Fibroblast of lung (primary cell): ENCODE data around the gene DLG2. TPM values are rescaled to one million over a fixed set of nuclear protein-coding genes. Genes with fewer than 3 reads are reported as not detected.

Experiments used
- DNase-seq, 2 donors: peaks; one replicate each; pipeline versions ENCODE4 v3.0.0 to v3.0.0-alpha.2; 2010; ENCODE audit warnings: low read depth in 2 of 2
- H2AFZ ChIP-seq: 2 replicates; pipeline ENCODE4 v1.5.1; 2012; ENCODE audit warnings: low read length, control low read depth, inconsistent platforms
- H3K27ac ChIP-seq: 2 replicates; pipeline ENCODE4 v1.5.1; 2011; ENCODE audit warnings: low read length, control low read depth; ENCODE audit not compliant: insufficient read depth
- H3K27me3 ChIP-seq: 2 replicates; pipeline ENCODE4 v1.5.1; 2011; ENCODE audit warnings: mild to moderate bottlenecking, low read length; ENCODE audit not compliant: control insufficient read depth, insufficient read depth
- H3K36me3 ChIP-seq: 2 replicates; pipeline ENCODE4 v1.5.1; 2011; ENCODE audit warnings: low read length; ENCODE audit not compliant: control insufficient read depth, insufficient read depth
- H3K4me1 ChIP-seq: 2 replicates; pipeline ENCODE4 v1.5.1; 2011; ENCODE audit warnings: low read length; ENCODE audit not compliant: control insufficient read depth, insufficient read depth; ENCODE audit errors: extremely low read depth
- H3K4me2 ChIP-seq: 2 replicates; pipeline ENCODE4 v1.5.1; 2011; ENCODE audit warnings: low read length, control low read depth; ENCODE audit not compliant: insufficient read depth; ENCODE audit errors: extremely low read depth
- H3K4me3 ChIP-seq, 4 experiments: fragments of 200-600 bp in 1 of 4; sonication (generic) in 1 of 4; replicated peaks in 1 of 4; 2 replicates each; pipeline ENCODE4 v1.5.1; 2011 to 2016; ENCODE audit warnings: low read length in 4 of 4, low read depth in 3 of 4, mild to moderate bottlenecking in 3 of 4, control low read depth in 2 of 4, inconsistent platforms in 1 of 4, mixed read lengths in 1 of 4; ENCODE audit not compliant: insufficient read depth in 1 of 4; ENCODE audit errors: control extremely low read depth in 1 of 4
- H3K79me2 ChIP-seq: 2 replicates; pipeline ENCODE4 v1.5.1; 2012; ENCODE audit warnings: mild to moderate bottlenecking, low read length, inconsistent platforms; ENCODE audit not compliant: control insufficient read depth, insufficient read depth
- H3K9ac ChIP-seq: 2 replicates; pipeline ENCODE4 v1.5.1; 2011; ENCODE audit warnings: mild to moderate bottlenecking, low read length, control low read depth; ENCODE audit not compliant: insufficient read depth
- H3K9me3 ChIP-seq: 2 replicates; pipeline ENCODE4 v1.5.1; 2012; ENCODE audit warnings: low read depth, low read length; ENCODE audit not compliant: control insufficient read depth, insufficient read depth
- H4K20me1 ChIP-seq: 2 replicates; pipeline ENCODE4 v1.5.1; 2011; ENCODE audit warnings: low read length; ENCODE audit not compliant: control insufficient read depth, insufficient read depth; ENCODE audit errors: extremely low read depth
- EZH2 ChIP-seq: IDR thresholded peaks from 2 replicates; pipeline ENCODE4 v1.5.1; 2012; ENCODE audit warnings: low read length, control low read depth, mild to moderate bottlenecking; ENCODE audit errors: missing control alignments
- polyA plus RNA-seq, 2 donors: library from polyadenylated mRNA; depleted of rRNA in 1 of 2; stranded (reverse) in 1 of 2; unstranded in 1 of 2; fragments of >200 nt; gene quantifications; 2 replicates each; pipeline ENCODE4 v1.2.1, GENCODE V29; 2011 to 2012; ENCODE audit warnings: missing spikeins in 1 of 2
- total RNA-seq: library from RNA; depleted of rRNA; stranded (reverse); fragments of >200 nt; gene quantifications from 2 replicates; pipeline ENCODE4 v1.2.1, GENCODE V29; 2014
- TF ChIP-seq, protein P1 (sequence below), 2 donors: IDR thresholded peaks in 1 of 2; conservative IDR thresholded peaks in 1 of 2; 1 replicate in 1 of 2; 2 replicates in 1 of 2; pipeline ENCODE4 v1.5.1; 2011 to 2012; ENCODE audit warnings: low read length in 2 of 2, control low read depth in 1 of 2, inconsistent platforms in 1 of 2, low read depth in 1 of 2, mild to moderate bottlenecking in 1 of 2

The DLG2 gene
- total and polyA plus RNA-seq, 2 donors (not counting 1 experiment from before 2014, with no cell fraction given) = 0.77 to 2.3 TPM

DNA sequence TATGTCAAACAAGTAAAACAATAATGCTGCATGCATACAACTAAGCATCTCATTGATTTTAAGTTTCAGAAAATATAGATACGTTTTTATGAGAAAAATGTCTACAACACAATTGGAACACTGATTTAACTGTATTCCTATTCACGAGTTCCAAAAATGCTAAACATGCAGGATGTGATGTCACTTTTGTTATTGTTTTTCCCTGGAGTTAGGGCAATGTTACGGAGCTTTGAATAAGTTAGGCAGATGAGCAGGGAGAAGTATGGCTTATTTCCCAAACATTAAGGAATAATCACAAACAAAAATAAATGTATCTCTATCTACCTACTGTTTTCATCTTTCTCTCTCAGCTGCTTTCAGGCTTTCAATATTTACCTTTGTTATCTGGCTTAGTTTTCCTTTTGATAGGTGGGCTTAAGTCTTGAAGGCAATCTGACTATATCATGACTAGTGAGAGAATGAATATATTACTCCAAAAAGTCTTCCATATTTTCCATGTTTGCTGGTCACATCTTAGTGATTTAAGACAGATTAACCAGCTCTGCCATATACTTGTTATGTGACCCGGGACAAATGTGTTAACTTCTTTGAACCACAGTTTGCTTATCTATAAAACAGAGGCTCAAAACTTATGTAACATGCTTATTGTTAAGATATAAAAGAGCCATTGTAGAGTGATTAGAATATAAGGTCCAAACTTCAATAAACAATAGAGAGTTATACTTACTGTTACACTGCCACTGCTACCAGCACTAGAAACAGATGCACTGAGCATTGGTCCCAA lies 1486.6 kb downstream of the DLG2 start:
- DNase-seq = no peak
- Histone ChIP-seq H3K79me2 (no peaks in the 10 kb centered on the region), H3K9me3 (no peaks in the 10 kb centered on the region), H3K27me3 (no peaks in the 10 kb centered on the region), H3K4me3 (no peak overlapping the region), H3K27ac (no peak overlapping the region), H3K4me1 (no peaks in the 10 kb centered on the region), H3K4me2 (no peak overlapping the region), H2AFZ (no peak overlapping the region), H3K9ac (no peak overlapping the region), H3K36me3 (no peaks in the 10 kb centered on the region), H4K20me1 (no peaks in the 10 kb centered on the region)
- TF ChIP-seq EZH2 = no peak
- TF ChIP-seq, protein P1, sequence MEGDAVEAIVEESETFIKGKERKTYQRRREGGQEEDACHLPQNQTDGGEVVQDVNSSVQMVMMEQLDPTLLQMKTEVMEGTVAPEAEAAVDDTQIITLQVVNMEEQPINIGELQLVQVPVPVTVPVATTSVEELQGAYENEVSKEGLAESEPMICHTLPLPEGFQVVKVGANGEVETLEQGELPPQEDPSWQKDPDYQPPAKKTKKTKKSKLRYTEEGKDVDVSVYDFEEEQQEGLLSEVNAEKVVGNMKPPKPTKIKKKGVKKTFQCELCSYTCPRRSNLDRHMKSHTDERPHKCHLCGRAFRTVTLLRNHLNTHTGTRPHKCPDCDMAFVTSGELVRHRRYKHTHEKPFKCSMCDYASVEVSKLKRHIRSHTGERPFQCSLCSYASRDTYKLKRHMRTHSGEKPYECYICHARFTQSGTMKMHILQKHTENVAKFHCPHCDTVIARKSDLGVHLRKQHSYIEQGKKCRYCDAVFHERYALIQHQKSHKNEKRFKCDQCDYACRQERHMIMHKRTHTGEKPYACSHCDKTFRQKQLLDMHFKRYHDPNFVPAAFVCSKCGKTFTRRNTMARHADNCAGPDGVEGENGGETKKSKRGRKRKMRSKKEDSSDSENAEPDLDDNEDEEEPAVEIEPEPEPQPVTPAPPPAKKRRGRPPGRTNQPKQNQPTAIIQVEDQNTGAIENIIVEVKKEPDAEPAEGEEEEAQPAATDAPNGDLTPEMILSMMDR (conservative IDR thresholded peaks at IDR 0.05 in 1 of 2, IDR thresholded peaks at IDR 0.05 in 1 of 2; ENCODE audit: low read depth in 1 of 2, low read length in 2 of 2) = no peak

DNA sequence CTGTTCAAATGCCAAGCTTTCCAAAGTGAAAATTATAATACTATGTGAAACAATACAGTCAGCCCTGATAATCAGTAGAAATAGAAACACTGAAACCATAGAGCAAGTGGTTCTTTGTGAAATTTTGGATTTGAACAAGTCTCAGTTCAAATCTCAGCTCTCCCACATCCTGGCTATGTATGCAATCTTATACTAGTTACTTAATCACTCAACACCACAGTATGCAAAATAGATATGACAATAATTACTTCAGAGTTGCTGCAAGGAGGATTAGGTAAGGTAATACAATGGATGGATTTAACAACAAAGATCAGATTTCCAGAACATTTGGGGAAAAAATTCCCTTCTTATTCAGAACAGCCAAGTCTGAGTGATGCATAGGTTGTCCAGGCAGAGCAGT lies 1489.2 kb downstream of the DLG2 start:
- Histone ChIP-seq H3K4me3 (no peak overlapping the region), H4K20me1 (no peaks in the 10 kb centered on the region), H3K4me2 (no peak overlapping the region), H3K79me2 (no peaks in the 10 kb centered on the region), H3K9ac (no peak overlapping the region), H3K9me3 (no peaks in the 10 kb centered on the region), H2AFZ (no peak overlapping the region), H3K27ac (no peak overlapping the region), H3K4me1 (no peaks in the 10 kb centered on the region), H3K36me3 (no peaks in the 10 kb centered on the region), H3K27me3 (no peaks in the 10 kb centered on the region)
- no peak for DNase-seq
- TF ChIP-seq EZH2 = no peak
- TF ChIP-seq, protein P1 (conservative IDR thresholded peaks at IDR 0.05 in 1 of 2, IDR thresholded peaks at IDR 0.05 in 1 of 2; ENCODE audit: low read depth in 1 of 2, low read length in 2 of 2) = no peak

DNA sequence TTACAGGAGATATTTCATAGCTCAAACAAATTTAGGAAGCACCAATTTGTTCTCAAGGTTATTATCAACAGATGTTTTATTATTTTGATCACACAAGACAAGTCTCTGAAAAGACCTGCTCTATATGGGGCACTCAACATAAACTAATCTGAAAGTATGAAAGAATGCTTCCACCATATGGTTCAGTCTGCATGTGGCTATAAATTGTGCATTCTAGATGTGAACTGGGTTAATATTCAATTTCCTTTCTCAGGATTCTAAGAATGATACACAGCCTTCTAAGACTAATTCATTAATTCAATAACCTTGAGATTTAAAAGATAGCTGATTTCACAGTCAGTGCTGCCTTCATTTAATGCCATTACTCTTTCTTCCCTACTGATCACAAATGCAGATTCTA lies 1489.6 kb downstream of the DLG2 start:
- Histone ChIP-seq H3K4me1 (no peaks in the 10 kb centered on the region), H4K20me1 (no peaks in the 10 kb centered on the region), H3K9me3 (no peaks in the 10 kb centered on the region), H3K79me2 (no peaks in the 10 kb centered on the region), H2AFZ (no peak overlapping the region), H3K4me2 (no peak overlapping the region), H3K9ac (no peak overlapping the region), H3K36me3 (no peaks in the 10 kb centered on the region), H3K27me3 (no peaks in the 10 kb centered on the region), H3K4me3 (no peak overlapping the region), H3K27ac (no peak overlapping the region)
- TF ChIP-seq, protein P1 (conservative IDR thresholded peaks at IDR 0.05 in 1 of 2, IDR thresholded peaks at IDR 0.05 in 1 of 2; ENCODE audit: low read depth in 1 of 2, low read length in 2 of 2) = no peak
- no peak for TF ChIP-seq EZH2
- no peak for DNase-seq
